Germinal center (tissue), 1 donor: Measurements from ENCODE around the gene RMRP.

Experiments used
- DNase-seq: peaks from one replicate; pipeline ENCODE4 v3.0.0; 2012; ENCODE audit warnings: mixed read lengths, low spot score

The RMRP gene

DNA sequence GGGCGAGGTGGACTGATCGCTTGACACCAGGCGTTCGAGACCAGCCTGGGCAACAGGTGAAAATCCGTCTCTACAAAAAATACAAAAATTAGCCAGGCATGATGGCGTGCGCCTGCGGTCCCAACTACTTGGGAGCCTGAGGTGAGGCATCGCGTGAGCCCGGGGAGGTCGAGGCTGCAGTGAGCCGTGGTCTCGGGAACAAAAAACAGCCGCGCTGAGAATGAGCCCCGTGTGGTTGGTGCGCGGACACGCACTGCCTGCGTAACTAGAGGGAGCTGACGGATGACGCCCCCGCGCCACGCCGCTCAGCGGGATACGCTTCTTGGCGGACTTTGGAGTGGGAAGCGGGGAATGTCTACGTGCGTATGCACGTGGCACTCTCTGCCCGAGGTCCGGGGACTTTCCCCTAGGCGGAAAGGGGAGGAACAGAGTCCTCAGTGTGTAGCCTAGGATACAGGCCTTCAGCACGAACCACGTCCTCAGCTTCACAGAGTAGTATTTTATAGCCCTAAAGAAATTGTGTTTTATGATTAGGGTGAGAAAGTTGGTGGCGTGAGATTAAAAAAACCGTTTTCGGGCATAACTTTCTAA is at the start of gene RMRP:
Gene RMRP, minus strand, starts transcription at position 474 of the 591 bp plus-strand sequence.
- peak; percentile 78 for DNase-seq

DNA sequence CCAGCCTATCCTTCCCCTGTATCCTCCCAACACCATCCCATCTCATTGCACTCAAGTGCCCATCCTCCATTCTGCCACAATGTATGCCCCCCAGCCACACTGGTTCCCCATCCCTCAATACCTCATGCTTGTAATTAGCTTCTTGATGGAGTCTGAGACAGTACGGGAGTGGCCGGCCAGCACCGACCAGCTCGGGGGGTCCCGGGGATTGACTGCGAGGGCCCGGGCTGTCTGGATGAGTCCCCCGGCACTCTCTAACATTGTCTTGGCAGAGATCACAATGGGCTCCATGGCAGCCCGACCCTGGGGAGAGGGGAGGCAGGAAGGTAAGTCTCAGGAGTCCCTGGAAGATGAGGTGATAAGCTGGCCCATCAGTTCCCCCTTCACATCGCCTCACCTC is 49.1 kb upstream of the RMRP start:
- DNase-seq, result no peak

DNA sequence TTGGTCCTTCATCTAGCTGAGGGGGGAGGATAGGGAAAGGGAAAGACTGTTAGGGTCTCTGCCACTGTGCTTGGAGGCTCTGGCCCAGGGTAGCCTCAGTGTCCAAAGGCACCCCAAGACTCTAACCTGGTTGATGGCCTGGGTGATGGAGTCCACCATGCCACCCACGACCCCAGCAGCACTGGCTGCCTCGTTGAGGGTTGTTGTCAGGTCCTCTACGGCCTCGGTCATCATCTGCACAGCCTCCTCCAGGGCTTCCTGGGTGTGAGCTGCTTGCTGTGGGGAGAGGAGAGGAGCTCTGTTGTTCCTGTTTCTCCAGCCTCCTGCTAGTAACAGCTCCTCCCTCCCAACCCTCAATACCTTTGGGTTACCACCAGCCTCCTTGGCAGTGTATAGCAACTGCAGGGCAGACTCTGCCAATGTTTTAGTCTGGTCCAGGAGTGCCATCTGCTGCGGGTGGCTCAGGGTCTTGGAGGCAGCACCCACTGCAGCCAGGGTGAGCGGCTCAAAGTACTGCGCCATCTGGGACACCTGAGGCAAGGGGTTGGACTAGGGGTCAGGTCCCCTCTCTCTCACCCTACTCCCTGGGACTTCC is 48.1 kb upstream of the RMRP start:
- no peak for DNase-seq

DNA sequence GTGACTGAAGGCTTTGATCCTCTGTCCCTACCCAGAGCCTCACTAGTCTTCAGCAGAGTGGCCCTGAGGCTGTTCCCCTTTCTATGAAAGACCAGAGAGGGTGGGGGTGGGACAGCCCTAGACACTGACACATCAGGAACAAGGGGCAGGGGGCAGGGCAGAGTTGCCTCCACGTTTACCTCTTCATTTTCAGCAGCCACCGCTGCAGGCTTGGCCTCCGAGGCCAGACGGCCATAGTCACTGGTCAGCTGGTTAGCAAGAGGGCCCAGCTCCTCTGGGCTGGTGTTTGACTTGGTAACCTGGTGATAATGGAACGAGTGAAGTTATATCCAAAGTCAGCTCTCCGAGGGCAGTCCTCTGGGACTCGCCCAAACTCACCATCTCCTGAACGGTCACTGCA is 47.6 kb upstream of the RMRP start:
- DNase-seq, result no peak

DNA sequence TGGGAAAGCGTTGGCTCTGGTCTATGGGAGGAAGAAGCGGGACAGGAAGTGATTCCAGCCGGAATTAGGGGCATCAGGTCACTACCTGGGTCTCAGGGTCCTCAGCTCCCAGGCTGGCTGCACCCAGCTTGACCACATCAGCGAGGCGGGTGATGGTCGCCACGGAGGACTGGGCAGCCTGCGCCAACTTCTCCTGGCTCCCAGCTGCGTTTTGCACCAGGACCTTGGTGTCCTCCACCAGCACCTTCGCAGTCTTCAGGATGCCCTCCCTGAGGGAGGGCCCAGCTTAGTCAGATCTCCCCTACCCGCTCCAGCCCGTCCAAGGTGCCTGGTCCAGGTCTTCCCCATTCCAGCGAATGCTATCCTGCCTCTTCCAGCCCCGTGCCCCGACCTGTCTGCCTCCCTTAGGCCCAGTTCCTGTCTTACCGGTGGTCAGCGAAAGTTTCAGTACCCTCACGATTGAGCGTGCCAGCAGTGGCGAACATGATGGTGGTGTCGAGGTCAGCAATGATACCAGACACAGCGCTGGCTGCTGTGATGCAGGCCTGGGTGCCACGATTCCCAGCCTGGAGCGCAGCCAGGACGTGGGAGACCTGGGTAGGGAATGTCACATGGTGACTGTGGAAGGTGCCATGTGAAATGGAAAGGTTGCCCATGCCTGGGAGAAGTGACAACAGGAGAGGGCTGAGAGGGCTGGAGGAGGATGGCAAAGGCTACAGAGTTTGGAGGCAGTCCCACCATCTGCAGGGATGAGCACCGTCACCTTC is 46.3 kb upstream of the RMRP start:
- no peak for DNase-seq

DNA sequence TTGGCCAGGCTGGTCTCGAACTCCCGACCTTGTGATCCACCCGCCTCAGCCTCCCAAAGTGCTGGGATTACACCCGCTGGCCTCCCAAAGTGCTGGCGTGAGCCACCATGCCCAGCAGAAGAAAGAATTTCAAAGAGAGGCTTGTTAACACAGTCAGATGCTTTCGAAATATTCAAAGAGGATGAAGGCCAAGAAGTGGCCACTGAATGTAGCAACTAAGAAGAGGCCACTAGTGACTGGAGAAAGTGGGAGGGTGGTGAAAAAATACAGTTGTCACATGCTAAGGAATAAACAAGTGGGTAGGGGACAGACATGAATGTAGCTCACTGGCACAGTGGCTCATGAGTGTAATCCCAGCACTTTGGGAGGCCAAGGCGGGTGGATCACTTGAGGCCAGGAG is 44.9 kb upstream of the RMRP start:
- no peak for DNase-seq

DNA sequence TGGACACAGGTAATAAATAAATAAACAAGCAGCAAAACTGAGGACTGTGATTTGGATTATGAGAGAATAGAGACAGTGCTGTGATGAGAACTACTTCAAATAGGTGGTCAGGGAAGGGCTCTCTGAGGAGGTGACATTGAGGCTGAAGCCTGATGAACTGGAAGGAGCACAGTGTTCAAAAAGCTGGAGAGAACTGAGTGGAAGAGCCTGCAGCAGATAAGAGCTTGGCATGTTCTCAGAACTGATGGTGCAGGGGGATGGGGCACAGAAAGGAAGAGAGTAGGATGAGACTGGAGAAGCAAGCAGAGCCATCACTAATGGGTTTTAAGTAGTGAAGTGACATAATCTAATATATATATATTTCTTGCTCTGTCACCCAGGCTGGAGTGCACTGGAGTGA is 43.1 kb upstream of the RMRP start:
- DNase-seq, result no peak

DNA sequence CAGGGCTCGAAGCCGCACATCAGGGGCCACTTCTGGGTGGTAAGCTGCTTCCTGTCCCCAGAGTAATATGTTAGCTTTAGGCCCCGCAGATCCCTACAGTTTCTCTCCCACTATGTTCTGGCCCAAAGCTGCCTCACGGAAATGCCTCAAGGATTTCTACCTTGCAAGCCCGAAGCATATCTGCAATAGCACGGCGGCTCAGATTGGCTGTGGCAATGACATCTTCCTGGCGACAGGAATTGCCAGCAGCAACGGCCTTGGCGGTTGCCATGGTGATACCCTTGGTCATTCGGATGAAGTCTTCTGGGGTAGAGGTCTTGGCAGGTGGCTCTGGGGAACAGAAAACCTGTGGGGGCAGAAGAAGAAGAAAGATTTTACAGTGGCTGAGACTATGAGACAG is 42.2 kb upstream of the RMRP start:
- no peak for DNase-seq

DNA sequence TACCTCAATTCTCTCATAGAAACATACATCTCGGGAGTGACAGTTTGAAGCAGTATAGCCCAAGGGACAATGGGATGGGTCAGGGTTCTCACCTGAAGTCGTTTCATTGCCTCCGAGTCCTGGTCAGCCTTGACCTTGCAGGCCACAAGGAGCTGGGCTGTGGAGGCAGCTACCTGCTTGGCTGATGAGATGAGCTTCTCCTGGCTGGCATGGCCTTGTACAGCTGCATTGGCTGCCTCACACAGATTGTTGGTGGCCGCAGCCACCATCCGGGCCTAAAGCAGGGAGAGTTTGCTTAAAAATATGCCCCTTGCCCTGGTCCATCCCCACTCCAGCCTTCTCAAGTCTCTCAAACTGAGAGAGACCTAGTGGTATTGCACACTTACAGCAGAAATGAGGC is 40.4 kb upstream of the RMRP start:
- DNase-seq, result no peak

DNA sequence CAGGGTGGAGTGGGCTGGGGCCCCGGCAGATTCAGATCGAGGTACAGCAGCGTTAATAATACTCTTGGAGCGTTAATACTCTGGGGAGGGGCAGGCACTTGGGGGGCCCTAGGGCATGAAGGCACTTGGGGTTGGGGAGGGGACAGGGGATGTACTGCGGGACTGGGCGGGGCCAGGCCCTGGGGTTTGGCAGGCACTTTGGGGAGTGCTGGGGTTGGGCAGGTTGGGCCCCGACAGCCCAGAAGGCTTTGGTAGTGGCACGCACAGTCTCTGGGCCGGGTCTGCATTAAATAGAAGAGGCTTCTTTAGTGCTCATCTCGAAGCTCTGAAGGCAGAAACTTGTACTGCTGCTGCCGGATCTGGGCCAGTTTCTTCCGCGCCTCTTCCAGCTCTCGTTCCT is 39.7 kb upstream of the RMRP start:
- no peak for DNase-seq

DNA sequence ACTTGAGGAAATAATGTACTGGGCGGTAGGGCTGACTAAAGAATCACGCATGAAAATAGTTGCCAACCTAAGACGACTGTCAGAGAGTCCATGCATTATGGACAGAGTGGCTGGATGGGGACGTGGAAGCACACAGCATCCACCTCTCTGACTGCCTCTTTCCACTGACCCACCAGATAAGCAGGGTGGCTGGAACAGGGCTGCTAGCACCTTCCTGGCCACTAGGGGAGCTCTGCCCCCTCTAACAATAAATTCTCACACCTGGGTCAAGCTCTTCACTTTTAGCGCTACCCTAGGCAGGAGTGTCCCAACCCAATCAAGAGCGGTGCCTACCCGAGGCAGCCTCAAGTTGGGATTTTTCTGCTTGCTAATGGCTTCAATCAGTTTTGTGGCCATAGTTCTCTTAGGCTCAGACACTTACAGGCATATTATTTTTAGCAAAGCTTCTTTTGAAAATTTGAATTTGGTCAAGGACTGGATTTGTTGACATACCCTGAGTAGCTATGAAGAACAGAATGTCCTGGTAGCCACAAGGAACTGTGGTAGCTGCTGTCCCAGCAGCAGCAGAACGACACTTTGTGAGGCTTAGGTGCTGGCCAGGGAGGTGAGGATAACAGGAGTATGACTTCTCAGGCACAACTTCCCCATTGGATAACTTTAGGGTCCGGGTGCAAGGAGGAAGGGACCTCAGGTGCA is 38.8 kb upstream of the RMRP start:
- DNase-seq, result peak; percentile 78

DNA sequence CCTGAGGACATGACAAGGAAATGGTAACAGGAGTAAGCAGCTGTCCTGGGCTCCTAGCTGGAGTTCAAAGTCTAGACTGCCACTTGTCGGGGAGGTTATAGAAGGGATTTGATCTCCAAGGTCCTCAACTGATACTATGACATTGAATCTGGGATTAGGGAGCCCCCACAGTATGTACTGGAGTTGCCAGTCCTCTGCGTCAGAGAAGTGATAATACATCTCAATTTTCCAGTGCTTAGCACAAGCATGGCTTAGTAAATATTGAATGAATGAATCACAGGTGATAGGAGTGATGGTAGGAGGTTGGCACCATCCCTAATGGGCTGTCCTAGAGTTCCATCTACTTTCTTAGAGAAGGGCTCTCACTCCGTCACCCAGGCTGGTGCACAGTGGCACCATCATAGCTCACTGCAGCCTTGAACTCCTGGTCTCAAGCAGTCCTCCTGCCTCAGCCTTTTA is 38.2 kb upstream of the RMRP start:
- DNase-seq, result no peak

DNA sequence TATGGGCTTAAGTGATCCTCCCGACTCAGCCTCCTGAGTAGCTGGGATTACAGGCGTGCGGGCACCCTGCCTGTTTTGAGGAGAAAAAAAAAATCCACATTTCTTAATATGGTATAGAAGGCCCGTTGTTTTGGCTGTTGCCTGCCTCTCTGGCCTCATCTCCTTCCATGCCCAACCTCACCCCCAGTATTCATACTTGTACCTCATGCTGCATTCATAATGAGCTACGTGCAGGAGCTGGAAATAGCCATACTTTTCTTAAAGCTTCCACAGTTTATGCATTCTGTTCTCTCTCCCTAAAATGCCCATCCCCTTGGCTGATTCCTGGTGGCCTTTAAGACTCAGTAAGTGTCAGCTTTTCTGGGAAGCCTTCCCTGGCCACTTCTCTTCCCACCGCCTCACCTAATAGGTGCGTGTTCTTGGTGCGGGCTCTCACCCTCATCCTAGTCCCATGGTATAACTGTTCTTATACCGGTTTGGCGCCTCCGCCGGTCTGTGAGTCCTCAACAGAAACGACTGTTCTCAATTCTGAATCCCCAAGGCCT is 34.0 kb upstream of the RMRP start:
- no peak for DNase-seq

DNA sequence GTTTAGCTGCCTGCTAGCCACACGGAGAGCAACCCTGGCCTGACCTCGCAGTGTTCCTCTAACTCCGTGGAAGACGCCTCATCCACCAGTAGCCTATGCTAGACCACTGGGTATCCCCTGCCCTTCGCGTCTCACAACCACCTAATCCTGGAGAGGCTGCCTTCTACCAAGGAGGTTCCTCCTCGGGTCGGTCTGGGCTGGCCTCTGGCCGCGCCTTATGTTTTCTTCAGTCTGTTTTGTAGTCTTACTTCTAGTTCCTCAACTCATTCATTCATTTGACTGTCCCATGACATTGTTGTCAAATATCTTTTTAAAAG is 33.5 kb upstream of the RMRP start:
- DNase-seq, result no peak

DNA sequence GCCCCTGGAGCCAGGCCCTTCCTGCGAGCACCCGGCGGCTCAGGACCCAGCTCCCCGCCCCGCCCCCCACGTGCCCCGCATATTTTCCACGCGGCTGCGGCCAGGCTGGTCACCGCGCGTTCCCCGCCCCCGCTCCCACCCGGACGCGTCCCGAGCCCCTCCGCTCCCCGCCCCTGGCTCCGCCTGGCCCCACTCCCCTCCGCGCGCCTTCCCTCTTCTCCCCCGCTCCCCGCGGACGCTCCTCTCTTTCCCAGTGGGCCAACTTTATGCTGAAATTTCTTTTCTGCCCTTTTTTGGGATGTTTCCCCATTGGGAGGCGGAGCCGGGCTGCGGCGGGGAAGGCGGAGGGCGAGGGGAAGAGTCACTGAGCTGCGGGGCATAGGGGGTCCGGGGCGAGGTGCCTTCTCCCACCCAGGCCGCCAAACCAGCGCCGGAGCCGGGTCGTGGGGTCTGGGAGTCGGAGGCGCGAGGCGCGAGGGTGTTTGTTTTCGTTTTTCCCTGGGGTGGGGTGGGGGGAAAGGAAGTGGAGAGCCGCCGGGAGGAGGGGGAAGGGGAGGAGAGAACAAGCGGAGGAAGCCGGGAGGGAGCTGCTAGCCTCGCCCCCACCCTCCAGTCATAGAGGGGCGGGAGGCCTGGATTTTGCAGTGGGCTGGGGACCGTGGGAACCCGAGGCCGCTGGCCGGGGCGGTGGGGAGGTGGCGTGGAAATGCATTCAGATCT is 33.0 kb upstream of the RMRP start:
- peak; percentile 46 for DNase-seq

DNA sequence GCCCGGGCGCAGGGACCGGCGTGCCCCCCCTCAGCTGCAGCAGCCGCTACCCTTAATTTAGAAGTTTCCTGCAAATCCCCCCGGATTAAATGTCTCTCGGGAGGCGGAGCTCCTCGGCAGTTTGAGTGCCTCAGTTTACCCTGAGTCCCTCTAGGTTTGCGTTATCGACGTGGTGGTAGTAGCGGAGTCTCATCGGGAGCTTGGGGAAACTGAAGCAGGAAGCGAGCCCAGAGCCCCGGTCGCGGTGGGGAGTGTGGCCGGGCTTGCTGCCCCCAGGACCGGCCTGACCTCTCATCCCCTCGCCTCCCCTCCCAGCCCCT is 32.4 kb upstream of the RMRP start:
- no peak for DNase-seq

DNA sequence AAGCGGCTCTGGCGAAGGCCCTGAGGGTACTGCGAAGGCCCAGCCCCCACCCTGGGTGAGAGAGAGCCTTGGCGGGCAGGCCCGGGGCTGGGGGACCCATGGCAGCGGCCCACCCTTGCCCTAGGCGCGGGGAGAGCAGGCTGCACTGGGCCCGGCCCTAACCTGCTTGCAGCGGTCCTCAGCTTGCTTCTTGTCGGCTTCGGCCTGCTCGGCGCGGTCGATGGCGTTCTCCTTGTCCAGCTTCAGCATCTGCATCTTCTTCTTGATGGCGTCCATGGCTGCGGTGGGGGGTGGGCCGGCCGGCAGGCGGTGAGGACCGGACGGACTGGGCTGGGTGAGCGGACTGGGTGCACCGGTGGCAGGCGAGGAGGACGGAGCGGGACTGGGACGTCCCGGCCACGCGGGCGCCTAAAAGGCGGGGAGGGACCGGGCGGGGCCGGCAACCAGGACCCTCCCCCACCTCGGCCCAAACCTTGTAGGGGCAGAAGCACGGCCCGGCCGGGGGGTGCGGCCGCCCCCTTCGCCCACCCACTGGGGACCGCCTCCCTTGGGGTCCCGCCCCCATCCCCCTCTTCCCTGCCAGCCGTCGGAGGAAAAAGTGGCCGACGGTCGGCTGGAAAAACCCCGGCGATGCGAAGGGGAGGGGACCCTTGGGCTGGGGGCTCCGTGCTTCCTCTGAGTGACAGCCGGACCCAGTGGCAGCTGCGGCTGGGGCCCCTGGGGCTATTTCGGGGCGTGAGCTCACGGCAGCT is 31.9 kb upstream of the RMRP start, which contains the start of gene TPM2:
Gene TPM2, minus strand, starts transcription at position 384 of the 752 bp plus-strand sequence. Its CDS starts 108 bp downstream, at position 276.
- DNase-seq, result no peak

DNA sequence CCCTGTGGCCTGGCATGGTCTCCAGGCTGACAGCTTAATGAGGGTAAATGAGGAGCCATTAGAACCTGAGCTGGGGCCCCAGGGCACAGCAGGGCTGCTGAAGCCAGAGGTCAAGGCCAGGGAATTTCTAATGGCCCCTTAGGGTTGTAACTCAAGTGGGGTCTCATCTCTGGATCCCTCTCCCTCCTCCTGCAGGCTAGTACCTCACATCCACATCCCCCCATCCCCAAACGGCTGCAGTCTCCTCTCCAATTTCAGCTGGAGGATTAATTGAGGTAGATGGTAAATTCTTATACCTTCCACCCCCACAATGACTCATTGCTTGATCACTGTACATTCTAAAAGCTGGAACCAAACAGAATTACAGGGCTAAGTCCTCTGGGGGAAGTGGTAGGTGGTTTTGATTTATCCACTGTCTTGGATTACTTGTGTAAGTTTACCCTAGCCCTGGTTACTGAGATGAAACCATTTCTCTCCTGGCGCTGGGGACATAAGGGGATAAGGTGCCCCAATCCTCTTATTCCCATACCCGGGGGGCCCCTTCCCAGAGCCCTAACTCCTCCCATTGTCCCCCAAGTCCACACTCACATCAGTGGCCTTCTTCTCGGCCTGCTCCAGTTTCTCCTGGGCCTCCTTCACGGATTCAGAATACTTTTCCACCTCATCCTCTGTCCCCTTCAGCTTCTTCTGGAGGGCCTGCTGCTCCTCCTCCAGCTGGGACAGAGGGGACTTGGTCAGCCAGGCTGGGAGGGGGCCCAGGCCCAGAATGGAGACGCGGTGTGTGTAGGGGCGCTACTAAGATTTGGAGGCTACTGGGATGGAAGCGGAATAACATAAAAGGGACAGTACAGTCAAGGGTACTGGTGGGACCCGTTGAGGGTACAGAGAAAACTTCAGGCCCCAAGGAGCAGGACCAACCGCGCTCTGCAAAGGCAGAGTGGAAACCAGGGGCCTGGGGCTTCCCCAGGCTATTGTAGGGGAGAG is 31.0 kb upstream of the RMRP start:
- DNase-seq, result no peak

DNA sequence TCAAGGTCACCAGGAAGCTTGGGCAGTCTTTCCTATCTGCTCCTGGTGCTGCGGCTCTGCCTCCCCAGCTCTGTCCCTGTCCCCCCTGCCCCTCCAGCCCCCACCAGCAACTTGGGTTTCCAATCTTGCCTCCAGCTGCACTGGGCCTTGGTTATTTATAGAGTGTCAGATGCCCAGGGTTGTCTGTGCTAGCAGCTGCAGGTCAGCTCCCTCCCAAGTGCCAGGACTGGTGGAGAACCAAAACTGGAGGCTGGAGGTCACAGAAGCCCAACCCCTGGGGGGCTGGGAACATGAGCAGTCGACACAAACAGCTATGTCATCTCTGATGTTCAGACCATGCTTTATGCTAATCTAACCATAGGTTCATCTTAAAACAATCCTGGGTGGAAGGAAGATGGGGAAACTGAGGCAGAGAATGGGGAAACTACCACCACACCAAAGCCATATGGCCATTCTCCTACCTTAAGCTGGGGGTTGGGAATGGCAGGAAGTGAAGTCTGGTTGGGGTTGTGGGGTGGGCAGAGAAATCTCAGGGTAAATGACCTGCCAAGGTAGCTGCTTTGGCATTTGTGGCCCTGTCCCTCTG is 30.2 kb upstream of the RMRP start:
- DNase-seq, result no peak

DNA sequence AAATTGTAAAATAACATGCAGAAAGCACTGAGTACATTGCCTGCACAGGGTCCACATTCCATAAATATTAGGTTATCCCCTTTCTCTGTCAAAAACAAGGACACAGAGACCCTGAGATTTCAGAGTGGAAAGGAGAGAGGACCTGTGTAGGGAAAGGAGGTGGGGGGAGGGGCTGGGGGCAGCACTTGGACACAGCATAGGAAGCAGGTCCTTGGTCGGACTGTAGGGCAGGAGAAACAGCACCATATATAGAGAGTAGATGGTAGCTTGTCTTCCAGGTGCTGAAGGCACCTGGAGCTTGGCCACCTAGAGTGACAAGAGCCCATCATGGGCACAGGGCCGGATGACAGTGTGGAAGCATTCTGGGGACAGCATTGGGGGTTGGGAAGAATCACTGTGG is 29.5 kb upstream of the RMRP start:
- no peak for DNase-seq
